CD14-positive monocyte (primary cell): ENCODE measurements around the gene RAB11FIP3. TPM values are rescaled to one million over a fixed set of nuclear protein-coding genes. Genes with fewer than 3 reads are reported as not detected.

Experiments used
- DNase-seq, 3 donors: peaks; one replicate each; pipeline ENCODE4 v3.0.0-alpha.2; 2011 to 2022
- H2AFZ ChIP-seq: 2 replicates; pipeline ENCODE4 v1.6.0; 2012; ENCODE audit warnings: mild to moderate bottlenecking, low read depth, low read length, inconsistent platforms; ENCODE audit not compliant: insufficient read depth, poor library complexity, severe bottlenecking
- H3K27ac ChIP-seq, 2 donors: 1 replicate in 1 of 2; 2 replicates in 1 of 2; pipeline ENCODE4 v1.5.1; 2012 to 2013; ENCODE audit warnings: low read length in 2 of 2, control low read depth in 1 of 2, inconsistent platforms in 1 of 2, low read depth in 1 of 2, mild to moderate bottlenecking in 1 of 2
- H3K27me3 ChIP-seq, 2 donors: one replicate each; pipeline versions ENCODE4 v1.6.0 to v1.6.1; 2011 to 2013; ENCODE audit warnings: low read length in 2 of 2; ENCODE audit not compliant: control insufficient read depth in 2 of 2, insufficient read depth in 2 of 2
- H3K36me3 ChIP-seq, 2 donors: replicated peaks in 1 of 2; 1 replicate in 1 of 2; 2 replicates in 1 of 2; pipeline versions ENCODE4 v1.5.1 to v1.6.1; 2012 to 2013; ENCODE audit warnings: low read length in 2 of 2, control low read depth in 1 of 2, inconsistent platforms in 1 of 2, mild to moderate bottlenecking in 1 of 2; ENCODE audit not compliant: insufficient read depth in 2 of 2, control insufficient read depth in 1 of 2
- H3K4me1 ChIP-seq, 2 donors: 1 replicate in 1 of 2; 2 replicates in 1 of 2; pipeline versions ENCODE4 v1.5.1 to v1.6.1; 2012 to 2013; ENCODE audit warnings: low read length in 2 of 2, control low read depth in 1 of 2, inconsistent platforms in 1 of 2, mild to moderate bottlenecking in 1 of 2, moderate library complexity in 1 of 2; ENCODE audit not compliant: insufficient read depth in 2 of 2, control insufficient read depth in 1 of 2
- H3K4me2 ChIP-seq: replicated peaks from 2 replicates; pipeline ENCODE3; 2012; ENCODE audit warnings: low read length, moderate library complexity, mild to moderate bottlenecking; ENCODE audit not compliant: poor library complexity, severe bottlenecking; ENCODE audit errors: extremely low read depth
- H3K4me3 ChIP-seq, 3 experiments: fragments of 200-600 bp in 1 of 3; sonication (generic) in 1 of 3; replicated peaks in 1 of 3; 1 replicate in 2 of 3; 2 replicates in 1 of 3; pipeline ENCODE4 v1.5.1; 2011 to 2013; ENCODE audit warnings: low read length in 3 of 3, mild to moderate bottlenecking in 3 of 3, control low read depth in 2 of 3, low read depth in 2 of 3, inconsistent platforms in 1 of 3, moderate library complexity in 1 of 3
- H3K79me2 ChIP-seq: 2 replicates; pipeline ENCODE4 v1.6.0; 2012; ENCODE audit warnings: mild to moderate bottlenecking, control low read depth, inconsistent platforms, low read length, moderate library complexity; ENCODE audit not compliant: insufficient read depth
- H3K9ac ChIP-seq: 2 replicates; pipeline ENCODE4 v1.6.0; 2017; ENCODE audit warnings: low read length, mild to moderate bottlenecking; ENCODE audit not compliant: insufficient read depth, poor library complexity, severe bottlenecking
- H3K9me3 ChIP-seq, 2 donors: replicated peaks in 1 of 2; 1 replicate in 1 of 2; 2 replicates in 1 of 2; pipeline versions ENCODE4 v1.5.1 to v1.6.1; 2012 to 2013; ENCODE audit warnings: low read length in 2 of 2, control low read depth in 1 of 2; ENCODE audit not compliant: control insufficient read depth in 1 of 2, insufficient read depth in 1 of 2
- H4K20me1 ChIP-seq: 2 replicates; pipeline ENCODE4 v1.6.0; 2012; ENCODE audit warnings: mild to moderate bottlenecking, low read length, control low read depth, moderate library complexity; ENCODE audit not compliant: insufficient read depth
- H3K27ac Mint-ChIP-seq, 7 donors: one replicate each; pipeline ENCODE4 v1.8.0; 2020; ENCODE audit warnings: mild to moderate bottlenecking in 7 of 7, mixed read lengths in 7 of 7, moderate library complexity in 6 of 7, inconsistent platforms in 2 of 7
- H3K27me3 Mint-ChIP-seq, 3 donors: one replicate each; pipeline ENCODE4 v1.8.0; 2021 to 2022; ENCODE audit warnings: low read depth in 3 of 3, mild to moderate bottlenecking in 3 of 3, mixed read lengths in 3 of 3, moderate library complexity in 3 of 3, inconsistent platforms in 1 of 3
- H3K36me3 Mint-ChIP-seq, 2 donors: one replicate each; pipeline ENCODE4 v1.8.0; 2020; ENCODE audit warnings: mixed read lengths in 2 of 2, inconsistent platforms in 1 of 2, mild to moderate bottlenecking in 1 of 2
- H3K4me1 Mint-ChIP-seq: one replicate; pipeline ENCODE4 v1.8.0; 2020; ENCODE audit warnings: mild to moderate bottlenecking, mixed read lengths
- H3K4me3 Mint-ChIP-seq, 2 donors: one replicate each; pipeline ENCODE4 v1.8.0; 2020; ENCODE audit warnings: mild to moderate bottlenecking in 2 of 2, mixed read lengths in 2 of 2, moderate library complexity in 1 of 2
- H3K9me3 Mint-ChIP-seq, 7 donors: one replicate each; pipeline ENCODE4 v1.8.0; 2020 to 2022; ENCODE audit warnings: mixed read lengths in 7 of 7, mild to moderate bottlenecking in 6 of 7, moderate library complexity in 6 of 7, inconsistent platforms in 2 of 7
- CTCF ChIP-seq: fragments of 200-600 bp; IDR thresholded peaks from one replicate; pipeline ENCODE4 v1.8.0; 2022; ENCODE audit warnings: antibody characterized with exemption, mild to moderate bottlenecking
- WGBS: methylation state at CpG from one replicate; pipeline ENCODE4 v1.1.5; 2013; ENCODE audit warnings: missing lambda C conversion rate; ENCODE audit not compliant: insufficient coverage; 5-methylcytosine and 5-hydroxymethylcytosine counted together
- intact Hi-C, 2 donors: fragments of 100-400 bp; cut with micrococcal nuclease; formaldehyde crosslinking; loops; one replicate each; pipeline versions ENCODE4 v1.15.0 to v1.15.1; 2023
- polyA plus RNA-seq, 3 donors: library from polyadenylated mRNA; depleted of rRNA in 1 of 3; unstranded in 2 of 3; stranded (reverse) in 1 of 3; fragments of 300-500 nt in 2 of 3; fragments of >200 nt in 1 of 3; fragmentation: Illumina TruSeq in 2 of 3; gene quantifications; 1 replicate in 2 of 3; 2 replicates in 1 of 3; pipeline ENCODE4 v1.2.3, GENCODE V29; 2012 to 2021

RAB11FIP3 gene
- polyA plus RNA-seq, 3 donors = 0.37 to 7.5 (median 0.49) TPM

- Histone ChIP-seq H3K4me2 (no peak overlapping the region), H3K27me3 (no peaks in the 10 kb centered on the region), H3K27ac (no peak overlapping the region), H3K9ac (no peak overlapping the region), H3K79me2 (no peaks in the 10 kb centered on the region), H3K4me3 (no peak overlapping the region), H3K9me3 (no peaks in the 10 kb centered on the region), H4K20me1 (no peaks in the 10 kb centered on the region), H2AFZ (no peak overlapping the region), H3K36me3 (no peaks in the 10 kb centered on the region), H3K4me1 (no peaks in the 10 kb centered on the region)
- intact Hi-C loops = no loop called here
- H3K36me3 Mint-ChIP-seq = peaks cover 0 to 2% of the 10 kb centered on the region in 2 donors
- no peaks in the 10 kb centered on the region for H3K9me3 Mint-ChIP-seq
- DNase-seq = no peak
- H3K4me1 Mint-ChIP-seq = no peaks in the 10 kb centered on the region
- no peak overlapping the region for H3K4me3 Mint-ChIP-seq
- 94% methylated on average over 10 of the region's 12 CpGs for WGBS
- peaks cover 0 to 2% (median 0%) of the 10 kb centered on the region in 3 donors for H3K27me3 Mint-ChIP-seq
- TF ChIP-seq CTCF = no peak
- H3K27ac Mint-ChIP-seq = no peak overlapping the region
Measured at GRCh38 chr16:500709-501108, 75.3 kb downstream of the RAB11FIP3 start.

GRCh38 chr16:502179-502943 lies 76.9 kb downstream of the RAB11FIP3 start:
- Mint-ChIP-seq H3K9me3 (no peaks in the 10 kb centered on the region), H3K27ac (peak overlapping the region in 1 of 7 donors; percentile 40), H3K27me3 (peaks cover 0 to 2% (median 0%) of the 10 kb centered on the region in 3 donors), H3K36me3 (peaks cover 2 to 5% of the 10 kb centered on the region in 2 donors), H3K4me3 (no peak overlapping the region), H3K4me1 (no peaks in the 10 kb centered on the region)
- Histone ChIP-seq H3K79me2 (no peaks in the 10 kb centered on the region), H3K4me3 (no peak overlapping the region), H3K9me3 (no peaks in the 10 kb centered on the region), H3K27me3 (no peaks in the 10 kb centered on the region), H3K36me3 (no peaks in the 10 kb centered on the region), H4K20me1 (no peaks in the 10 kb centered on the region), H2AFZ (no peak overlapping the region), H3K4me2 (no peak overlapping the region), H3K27ac (no peak overlapping the region), H3K9ac (no peak overlapping the region), H3K4me1 (no peaks in the 10 kb centered on the region)
- TF ChIP-seq CTCF = no peak
- intact Hi-C loops = no loop called here
- WGBS = 93% methylated on average over 20 of the region's 22 CpGs
- no peak for DNase-seq
